ENCODE data around the gene METTL4.

METTL4 gene

GRCh38 chr18:2587788-2588187 lies 16.5 kb upstream of the METTL4 start:
- CTCF ChIA-PET = interaction anchor here (0.9 to 2.0 kb wide), 2 partner anchors 12 to 16 kb away, joined by 3 to 7 read pairs; no protein-coding TSS in a partner anchor
- DNase-seq (ENCODE audit: extremely low spot score) = no peak
- POLR2A ChIA-PET = no interaction called here
- no peak for TF ChIP-seq CTCF (IDR thresholded peaks at IDR 0.05; ENCODE audit: control extremely low read depth, extremely low read depth, low read depth, missing control alignments)

- ChIA-PET CTCF (interaction anchor here (0.8 to 3.0 kb wide), 6 partner anchors 13 to 83 kb away, joined by 3 to 13 read pairs (median 4); partner anchors contain the start of gene SMCHD1), POLR2A (interaction anchor here (0.6 kb wide), 1 partner anchor 82 kb away, joined by 3 read pairs; no protein-coding TSS in a partner anchor)
- no peak for DNase-seq (ENCODE audit: extremely low spot score)
- no peak for TF ChIP-seq CTCF (IDR thresholded peaks at IDR 0.05; ENCODE audit: control extremely low read depth, extremely low read depth, low read depth, missing control alignments)
These were observed 2.1 kb upstream of the METTL4 start for GRCh38 chr18:2573408-2573807.

GRCh38 chr18:2572892-2573291 lies 1.6 kb upstream of the METTL4 start:
- CTCF ChIA-PET = interaction anchor here (1.3 to 3.0 kb wide), 2 partner anchors 16 to 36 kb away, joined by 3 to 13 read pairs; no protein-coding TSS in a partner anchor
- no peak for TF ChIP-seq CTCF (IDR thresholded peaks at IDR 0.05; ENCODE audit: control extremely low read depth, extremely low read depth, low read depth, missing control alignments)
- POLR2A ChIA-PET = no interaction called here
- DNase-seq (ENCODE audit: extremely low spot score) = no peak

GRCh38 chr18:2572171-2572569 lies 865 bp upstream of the METTL4 start:
- no peak for DNase-seq (ENCODE audit: extremely low spot score)
- no peak for TF ChIP-seq CTCF (IDR thresholded peaks at IDR 0.05; ENCODE audit: control extremely low read depth, extremely low read depth, low read depth, missing control alignments)
- ChIA-PET CTCF (interaction anchor here (3.0 kb wide), 1 partner anchor 17 kb away, joined by 13 read pairs; no protein-coding TSS in a partner anchor), POLR2A (no interaction called here)

GRCh38 chr18:2570772-2571199 lies 519 bp downstream of the METTL4 start:
- CTCF ChIA-PET = interaction anchor here (0.7 to 1.6 kb wide), 4 partner anchors 15 to 37 kb away, joined by 3 to 6 read pairs (median 4); no protein-coding TSS in a partner anchor
- no peak for TF ChIP-seq CTCF (IDR thresholded peaks at IDR 0.05; ENCODE audit: control extremely low read depth, extremely low read depth, low read depth, missing control alignments)
- POLR2A ChIA-PET = no interaction called here
- peak; percentile 72 for DNase-seq (ENCODE audit: extremely low spot score)

- DNase-seq (ENCODE audit: extremely low spot score) = no peak
- no peak for TF ChIP-seq CTCF (IDR thresholded peaks at IDR 0.05; ENCODE audit: control extremely low read depth, extremely low read depth, low read depth, missing control alignments)
- POLR2A ChIA-PET = no interaction called here
- CTCF ChIA-PET = interaction anchor here (0.7 to 1.6 kb wide), 5 partner anchors 13 to 35 kb away, joined by 3 to 6 read pairs (median 3); no protein-coding TSS in a partner anchor
These were observed 1.7 kb downstream of the METTL4 start for GRCh38 chr18:2569338-2570207.
